Activated CD4-positive, alpha-beta T cell treated with anti-CD3 and anti-CD28 coated beads for 36 hours (primary cell): ENCODE results near the gene CLDN7. TPM values are rescaled to one million over a fixed set of nuclear protein-coding genes. Genes with fewer than 3 reads are reported as not detected.

Experiments
- ATAC-seq: fragments of 200-7000 bp; cut with Tn5 transposase; one replicate; pipeline ENCODE4 v1.10.0; 2021; ENCODE audit warnings: mild to moderate bottlenecking, moderate library complexity
- CTCF ChIA-PET: fragments of 350-600 bp; sonication (Branson Sonifier 250); formaldehyde crosslinking; loops from one replicate; lab custom pipeline; 2021; ENCODE audit warnings: antibody characterized with exemption; lab: Charles Lee
- POLR2A ChIA-PET: fragments of 350-600 bp; sonication (Branson Sonifier 250); formaldehyde crosslinking; loops from one replicate; lab custom pipeline; 2021; ENCODE audit warnings: antibody characterized with exemption, inconsistent platforms; lab: Charles Lee
- DNase-seq: peaks from one replicate; pipeline ENCODE4 v3.0.0-alpha.2; 2020
- H3K27ac Mint-ChIP-seq: one replicate; pipeline ENCODE4 v1.8.0; 2021; ENCODE audit warnings: mixed read lengths
- H3K27me3 Mint-ChIP-seq: one replicate; pipeline ENCODE4 v1.8.0; 2021; ENCODE audit warnings: mixed read lengths
- H3K36me3 Mint-ChIP-seq: one replicate; pipeline ENCODE4 v1.8.0; 2021; ENCODE audit warnings: low read depth, mixed read lengths
- H3K4me1 Mint-ChIP-seq: one replicate; pipeline ENCODE4 v1.8.0; 2021; ENCODE audit warnings: mixed read lengths
- H3K4me3 Mint-ChIP-seq: one replicate; pipeline ENCODE4 v1.8.0; 2021; ENCODE audit warnings: mild to moderate bottlenecking, moderate library complexity, mixed read lengths
- H3K9me3 Mint-ChIP-seq: one replicate; pipeline ENCODE4 v1.8.0; 2021; ENCODE audit warnings: low read depth, mixed read lengths
- intact Hi-C, 2 experiments: fragments of 100-400 bp; cut with DNase I in 1 of 2; cut with micrococcal nuclease in 1 of 2; formaldehyde crosslinking; loops; one replicate each; pipeline versions ENCODE4 v1.14.2 to v1.15.1; 2022 to 2024; cut with DNase I, micrococcal nuclease
- total RNA-seq, 2 experiments: library from RNA; stranded (reverse); gene quantifications; one replicate each; pipeline ENCODE4 v1.2.3, GENCODE V29; 2021

The CLDN7 gene
- total RNA-seq, 2 experiments from 2014 or later, result 0.53 to 0.72 TPM

GRCh38 chr17:7237266-7237760, 25.0 kb downstream of the CLDN7 start:
- no peaks in the 10 kb centered on the region for H3K9me3 Mint-ChIP-seq
- intact Hi-C loops, result loop anchor here in 1 of 2 experiments (5.0 kb wide), 1 partner anchor 605 kb away; no protein-coding TSS in a partner anchor
- peak overlapping the region; percentile 97 for H3K4me3 Mint-ChIP-seq
- POLR2A ChIA-PET, result no interaction called here
- no peak for DNase-seq
- no peak for ATAC-seq
- peak overlapping the region; percentile 83 for H3K27ac Mint-ChIP-seq
- peaks cover 41% of the 10 kb centered on the region for H3K36me3 Mint-ChIP-seq
- CTCF ChIA-PET, result interaction anchor here (0.6 kb wide), 1 partner anchor 14 kb away, joined by 3 read pairs; the partner anchor contains the start of gene CTDNEP1
- H3K4me1 Mint-ChIP-seq, result peaks cover 62% of the 10 kb centered on the region
- H3K27me3 Mint-ChIP-seq, result no peaks in the 10 kb centered on the region

- Mint-ChIP-seq H3K27me3 (no peaks in the 10 kb centered on the region), H3K9me3 (no peaks in the 10 kb centered on the region), H3K4me3 (peak overlapping the region; percentile 97), H3K4me1 (peaks cover 65% of the 10 kb centered on the region), H3K27ac (peak overlapping the region; percentile 83), H3K36me3 (peaks cover 43% of the 10 kb centered on the region)
- intact Hi-C loops, result loop anchor here in 1 of 2 experiments (5.0 kb wide), 1 partner anchor 605 kb away; no protein-coding TSS in a partner anchor
- DNase-seq, result no peak
- POLR2A ChIA-PET, result interaction anchor here (0.6 kb wide), 1 partner anchor 164 kb away, joined by 5 read pairs; no protein-coding TSS in a partner anchor
- CTCF ChIA-PET, result interaction anchor here (0.7 to 0.9 kb wide), 2 partner anchors 60 to 191 kb away, joined by 3 to 4 read pairs; no protein-coding TSS in a partner anchor
- no peak for ATAC-seq
Measured at GRCh38 chr17:7236808-7237207, 25.5 kb downstream of the CLDN7 start.

- peak; percentile 44 for DNase-seq
- intact Hi-C loops, result loop anchor here in 1 of 2 experiments (5.0 kb wide), 1 partner anchor 606 kb away; no protein-coding TSS in a partner anchor
- Mint-ChIP-seq H3K27me3 (no peaks in the 10 kb centered on the region), H3K4me1 (peaks cover 61% of the 10 kb centered on the region), H3K27ac (peak overlapping the region; percentile 69), H3K4me3 (peak overlapping the region; percentile 97), H3K9me3 (no peaks in the 10 kb centered on the region), H3K36me3 (peaks cover 39% of the 10 kb centered on the region)
- ChIA-PET POLR2A (interaction anchor here (0.6 kb wide), 1 partner anchor 164 kb away, joined by 5 read pairs; no protein-coding TSS in a partner anchor), CTCF (interaction anchor here (0.7 to 4.0 kb wide), 4 partner anchors 15 to 190 kb away, joined by 3 to 25 read pairs (median 4); partner anchors contain the start of genes ACADVL and DLG4)
- ATAC-seq, result no peak
Measured at GRCh38 chr17:7235693-7236665, 26.3 kb downstream of the CLDN7 start.

- Mint-ChIP-seq H3K4me3 (peak within 1 kb of the TSS; percentile 97), H3K9me3 (no peaks in the 10 kb centered on the region), H3K4me1 (peaks cover 49% of the 10 kb centered on the region), H3K27ac (peak within 1 kb of the TSS; percentile 91), H3K27me3 (no peaks in the 10 kb centered on the region), H3K36me3 (peaks cover 42% of the 10 kb centered on the region)
- ChIA-PET CTCF (interaction anchor here (0.6 to 4.0 kb wide), 4 partner anchors 8 to 679 kb away, joined by 3 to 25 read pairs (median 3); partner anchors contain the start of genes ACADVL, DLG4, GABARAP and TP53), POLR2A (interaction anchor here (0.5 to 1.5 kb wide), 3 partner anchors 13 to 187 kb away, joined by 4 to 7 read pairs (median 4); partner anchors contain the start of genes ACADVL and DLG4)
- ATAC-seq (peak; percentile 40), DNase-seq (peak; percentile 97)
- intact Hi-C loops, result loop anchor here (1.0 kb wide), 4 partner anchors 15 to 47 kb away; partner anchors contain the start of genes ACADVL (in 2 of the 2), DLG4 (in 2 of the 2), ELP5 (in 1 of the 2) and SLC2A4 (in 1 of the 2)
Measured at GRCh38 chr17:7234083-7234951, 28.0 kb downstream of the CLDN7 start, which contains the start of gene DVL2. TSS of gene DVL2 (minus strand) at chr17:7234517. CDS start at chr17:7234262, 255 bp downstream.

- ChIA-PET POLR2A (interaction anchor here (0.5 to 1.5 kb wide), 3 partner anchors 13 to 186 kb away, joined by 4 to 7 read pairs (median 4); partner anchors contain the start of genes ACADVL and DLG4), CTCF (interaction anchor here (1.2 to 4.0 kb wide), 2 partner anchors 9 to 12 kb away, joined by 3 to 25 read pairs; partner anchors contain the start of genes ACADVL, DLG4 and GABARAP)
- Mint-ChIP-seq H3K27me3 (no peaks in the 10 kb centered on the region), H3K36me3 (peaks cover 48% of the 10 kb centered on the region), H3K27ac (peak overlapping the region; percentile 91), H3K4me3 (peak overlapping the region; percentile 97), H3K4me1 (peaks cover 51% of the 10 kb centered on the region), H3K9me3 (no peaks in the 10 kb centered on the region)
- ATAC-seq, result no peak
- DNase-seq, result no peak
- intact Hi-C loops, result loop anchor here (1.0 kb wide), 4 partner anchors 14 to 48 kb away; partner anchors contain the start of genes ACADVL (in 2 of the 2), DLG4 (in 2 of the 2), ELP5 (in 1 of the 2) and SLC2A4 (in 1 of the 2)
Measured at GRCh38 chr17:7233701-7234082, 28.6 kb downstream of the CLDN7 start.

- H3K36me3 Mint-ChIP-seq, result peaks cover 53% of the 10 kb centered on the region
- H3K4me3 Mint-ChIP-seq, result peak overlapping the region; percentile 97
- H3K27me3 Mint-ChIP-seq, result no peaks in the 10 kb centered on the region
- POLR2A ChIA-PET, result no interaction called here
- ATAC-seq (no peak), DNase-seq (no peak)
- H3K9me3 Mint-ChIP-seq, result no peaks in the 10 kb centered on the region
- CTCF ChIA-PET, result interaction anchor here (0.6 to 4.0 kb wide), 3 partner anchors 11 to 427 kb away, joined by 3 to 25 read pairs (median 4); partner anchors contain the start of genes ACADVL and DLG4
- H3K27ac Mint-ChIP-seq, result no peak overlapping the region
- intact Hi-C loops, result no loop called here
- peaks cover 51% of the 10 kb centered on the region for H3K4me1 Mint-ChIP-seq
Measured at GRCh38 chr17:7232114-7232513, 30.2 kb downstream of the CLDN7 start.

GRCh38 chr17:7229504-7229903, 32.8 kb downstream of the CLDN7 start:
- no peaks in the 10 kb centered on the region for H3K9me3 Mint-ChIP-seq
- ChIA-PET POLR2A (no interaction called here), CTCF (interaction anchor here (1.5 kb wide), 1 partner anchor 9 kb away, joined by 6 read pairs; no protein-coding TSS in a partner anchor)
- H3K36me3 Mint-ChIP-seq, result peaks cover 34% of the 10 kb centered on the region
- peaks cover 26% of the 10 kb centered on the region for H3K4me1 Mint-ChIP-seq
- ATAC-seq (no peak), DNase-seq (no peak)
- intact Hi-C loops, result no loop called here
- H3K27ac Mint-ChIP-seq, result no peak overlapping the region
- H3K4me3 Mint-ChIP-seq, result no peak overlapping the region
- H3K27me3 Mint-ChIP-seq, result no peaks in the 10 kb centered on the region

GRCh38 chr17:7228920-7229319, 33.4 kb downstream of the CLDN7 start:
- H3K4me3 Mint-ChIP-seq, result no peak overlapping the region
- peaks cover 24% of the 10 kb centered on the region for H3K4me1 Mint-ChIP-seq
- H3K36me3 Mint-ChIP-seq, result peaks cover 36% of the 10 kb centered on the region
- DNase-seq (no peak), ATAC-seq (no peak)
- H3K9me3 Mint-ChIP-seq, result no peaks in the 10 kb centered on the region
- no peak overlapping the region for H3K27ac Mint-ChIP-seq
- no peaks in the 10 kb centered on the region for H3K27me3 Mint-ChIP-seq
- ChIA-PET POLR2A (no interaction called here), CTCF (no interaction called here)
- intact Hi-C loops, result no loop called here

GRCh38 chr17:7226721-7227710, 35.3 kb downstream of the CLDN7 start:
- Mint-ChIP-seq H3K27me3 (no peaks in the 10 kb centered on the region), H3K27ac (no peak overlapping the region), H3K9me3 (no peaks in the 10 kb centered on the region), H3K4me1 (peaks cover 14% of the 10 kb centered on the region), H3K36me3 (peaks cover 40% of the 10 kb centered on the region), H3K4me3 (no peak overlapping the region)
- ATAC-seq (no peak), DNase-seq (no peak)
- intact Hi-C loops, result no loop called here
- CTCF ChIA-PET, result no interaction called here
- POLR2A ChIA-PET, result no interaction called here
